GM12874 (cell line): ENCODE measurements around the gene FOXP1.

Source experiments
- CTCF ChIP-seq: IDR thresholded peaks from 2 replicates; pipeline ENCODE4 v1.5.1; 2011; ENCODE audit warnings: low read depth, mild to moderate bottlenecking, control low read depth, low read length, moderate library complexity; ENCODE audit not compliant: insufficient read depth

Gene FOXP1

DNA sequence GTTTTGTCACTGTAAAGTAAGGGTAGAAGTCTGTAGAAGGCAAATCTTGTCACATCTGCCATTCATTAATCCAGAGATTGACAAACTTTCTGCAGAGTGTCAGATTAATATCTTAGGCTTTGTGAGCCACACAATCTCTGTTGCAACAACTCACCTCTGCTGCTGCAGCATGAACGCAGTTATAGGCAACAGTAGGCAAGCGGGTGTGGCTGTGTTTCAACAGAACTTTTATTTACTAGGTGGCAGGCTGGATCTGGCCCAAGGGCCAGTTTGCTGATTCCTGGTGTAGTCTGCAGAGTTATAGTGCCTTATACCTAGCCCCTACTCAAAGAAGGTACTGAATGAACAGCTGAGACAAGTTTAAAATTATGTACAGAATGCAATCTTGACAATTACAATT lies 396.7 kb downstream of the FOXP1 start:
- no peak for TF ChIP-seq CTCF

DNA sequence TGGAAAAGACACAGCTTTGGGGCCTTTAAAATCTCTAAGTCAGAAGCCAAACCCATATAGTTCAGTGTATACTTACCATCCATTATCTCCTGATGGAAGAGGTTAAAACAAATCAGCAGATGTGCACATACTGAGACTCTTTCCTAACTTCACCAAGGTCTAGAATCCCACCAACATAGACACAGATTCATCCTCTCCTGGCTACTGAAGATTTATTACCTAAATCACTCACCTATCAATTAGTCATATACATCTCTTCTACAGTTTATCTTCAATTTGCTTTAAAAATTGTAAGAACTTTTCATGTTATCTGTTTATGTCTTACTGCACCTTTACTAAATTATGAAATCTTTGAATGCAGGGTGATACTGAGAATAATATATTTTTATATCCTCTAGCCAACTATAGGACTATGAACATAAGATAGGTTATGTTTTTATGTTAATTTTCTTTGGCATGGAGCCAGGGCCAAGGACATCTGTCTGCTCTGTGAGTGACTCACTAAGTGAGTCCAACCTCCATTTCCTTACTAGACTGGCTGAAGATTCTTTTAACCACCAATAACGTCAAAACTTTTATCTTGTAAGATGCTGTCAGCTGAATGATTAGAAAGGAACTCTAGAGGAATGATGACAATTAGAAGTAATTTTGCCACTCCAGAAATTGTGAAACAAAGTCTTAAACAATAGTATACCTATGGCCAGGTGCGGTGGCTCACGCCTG lies 397.6 kb downstream of the FOXP1 start:
- no peak for TF ChIP-seq CTCF

- no peak for TF ChIP-seq CTCF
These were observed 399.3 kb downstream of the FOXP1 start for GRCh38 chr3:71184252-71184651.

DNA sequence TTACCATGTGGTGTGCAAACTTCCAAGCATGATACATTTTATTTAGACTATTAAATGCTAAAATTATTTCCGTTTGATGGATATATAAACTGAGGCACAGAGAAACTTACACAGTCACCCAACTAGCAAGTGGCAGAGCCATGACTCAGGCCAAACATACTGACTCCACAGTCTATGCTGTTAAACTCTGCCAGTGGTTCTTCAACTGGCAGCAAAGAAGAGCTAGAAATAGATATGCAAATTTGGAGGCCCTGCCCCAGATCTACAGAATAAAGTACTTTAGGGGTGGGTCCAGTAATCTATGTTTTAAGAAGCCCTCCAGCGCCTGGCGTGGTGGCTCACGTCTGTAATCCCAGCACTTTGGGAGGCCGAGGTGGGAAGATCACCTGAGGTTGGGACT lies 400.0 kb downstream of the FOXP1 start:
- no peak for TF ChIP-seq CTCF

GRCh38 chr3:71180524-71180923 lies 403.0 kb downstream of the FOXP1 start:
- no peak for TF ChIP-seq CTCF

DNA sequence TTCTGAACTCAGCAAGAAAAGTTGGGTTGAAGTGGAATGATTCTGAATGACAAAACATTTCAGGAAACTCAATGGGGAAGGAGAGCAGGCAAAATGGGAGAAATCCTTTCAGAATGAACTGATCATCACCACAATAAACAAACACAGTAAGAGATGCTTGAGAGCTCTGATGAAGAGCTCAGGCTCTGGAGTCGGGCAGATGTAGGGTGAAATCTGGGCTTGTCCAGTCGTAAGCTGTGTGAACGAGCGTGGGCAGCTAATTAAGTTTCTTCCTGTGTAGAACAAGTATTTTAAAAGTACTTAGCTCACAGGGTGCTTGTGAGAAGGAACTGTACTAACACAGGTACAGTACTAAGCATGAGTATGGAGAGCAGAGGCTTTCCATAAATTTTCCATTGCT lies 406.2 kb downstream of the FOXP1 start:
- TF ChIP-seq CTCF, result no peak

GRCh38 chr3:71176366-71176765 lies 407.2 kb downstream of the FOXP1 start:
- no peak for TF ChIP-seq CTCF
